Middle frontal gyrus (tissue), 1 donor: ENCODE results near the gene PPP2R5E.

Experiments
- DNase-seq: peaks from one replicate; pipeline ENCODE4 v3.0.0-alpha.2; 2015; ENCODE audit warnings: low spot score; ENCODE audit errors: extremely low spot score

Gene PPP2R5E

DNA sequence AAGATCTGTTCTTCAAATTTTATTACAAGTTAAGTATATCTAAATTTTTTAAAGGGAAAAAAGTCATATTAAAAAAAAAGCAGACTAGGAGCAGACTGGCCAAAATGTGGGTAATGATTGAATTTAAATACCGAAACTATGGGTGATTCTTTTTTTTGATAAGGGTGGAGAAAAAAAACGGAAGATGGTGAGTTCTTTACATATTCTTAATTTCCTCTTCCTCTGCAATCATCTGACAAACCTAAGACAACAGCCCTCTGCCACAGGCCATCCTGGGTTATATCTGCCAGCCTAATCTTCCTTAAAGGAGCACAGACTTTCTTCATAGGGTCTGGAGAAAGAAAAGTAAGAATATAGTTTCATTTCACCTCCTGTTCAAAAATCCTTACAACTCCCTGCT lies 108.0 kb downstream of the PPP2R5E start:
- no peak for DNase-seq

DNA sequence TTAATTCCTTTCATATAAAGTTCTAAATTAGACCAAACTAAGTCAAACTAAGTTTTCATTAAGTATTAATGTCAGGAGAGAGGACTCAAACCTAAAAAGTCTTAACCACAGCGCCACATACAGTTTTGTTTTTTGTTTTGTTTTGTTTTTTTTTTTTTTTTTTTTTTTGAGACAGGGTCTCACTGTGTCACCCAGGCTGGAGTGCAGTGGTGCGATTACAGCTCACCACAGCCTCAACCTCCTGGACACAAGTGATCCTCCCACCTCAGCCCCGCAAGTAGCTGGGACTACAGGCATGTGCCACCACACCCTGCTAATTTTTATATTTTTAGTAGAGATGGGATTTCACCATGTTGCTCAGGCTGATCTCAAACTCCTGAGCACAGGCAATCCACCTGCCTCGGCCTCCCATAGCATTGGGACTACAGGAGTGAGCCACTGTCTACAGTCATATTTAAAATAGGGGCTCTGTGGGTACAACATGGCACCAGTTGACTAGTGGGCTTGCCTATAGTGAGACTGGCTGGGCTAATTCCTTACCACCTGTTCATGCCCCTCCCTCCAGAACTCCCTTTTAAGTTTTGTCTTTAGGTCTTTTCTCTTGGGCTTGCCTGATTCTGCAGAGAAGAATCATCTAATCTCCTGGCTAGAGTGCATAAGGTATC lies 110.2 kb downstream of the PPP2R5E start:
- no peak for DNase-seq

DNA sequence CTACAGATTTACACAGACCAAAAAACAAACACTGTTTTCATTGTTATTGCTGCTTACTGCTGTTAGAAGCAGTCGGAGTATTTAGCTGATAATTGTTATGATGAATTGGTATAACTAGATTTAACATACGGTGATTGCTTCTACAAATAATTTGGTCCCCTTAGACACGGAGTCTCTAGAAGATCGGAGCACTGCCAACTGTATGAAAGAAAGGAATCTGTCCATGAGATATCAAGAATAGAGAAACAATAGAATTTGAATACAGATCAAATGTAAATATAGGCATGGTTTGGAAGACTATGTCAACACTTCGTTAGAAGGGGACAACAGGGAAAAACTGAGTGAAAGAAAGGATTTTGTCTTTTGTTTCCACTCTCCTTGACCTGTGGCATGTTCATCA lies 110.9 kb downstream of the PPP2R5E start:
- no peak for DNase-seq

DNA sequence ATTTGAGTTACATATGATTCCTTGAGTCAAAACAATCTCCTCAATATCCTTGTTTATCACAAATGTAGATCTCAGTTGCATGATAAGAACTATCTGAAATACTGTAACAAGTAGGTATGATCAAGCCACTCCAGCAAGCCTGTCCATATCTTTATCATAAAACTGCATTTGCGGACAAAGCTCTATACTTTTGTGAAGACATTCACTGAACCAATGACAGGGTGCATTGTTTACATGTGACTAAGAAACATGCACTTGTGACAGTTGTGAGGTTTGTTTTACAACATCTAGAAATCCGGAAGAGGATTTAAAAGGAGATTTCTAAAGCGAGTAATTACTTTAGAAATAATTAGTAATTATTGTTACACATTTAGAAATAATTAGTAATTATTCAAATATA lies 111.7 kb downstream of the PPP2R5E start:
- no peak for DNase-seq

- DNase-seq: no peak
These were observed 114.7 kb downstream of the PPP2R5E start for GRCh38 chr14:63428486-63428885.

- DNase-seq: no peak
These were observed 116.3 kb downstream of the PPP2R5E start for GRCh38 chr14:63426838-63427352.

DNA sequence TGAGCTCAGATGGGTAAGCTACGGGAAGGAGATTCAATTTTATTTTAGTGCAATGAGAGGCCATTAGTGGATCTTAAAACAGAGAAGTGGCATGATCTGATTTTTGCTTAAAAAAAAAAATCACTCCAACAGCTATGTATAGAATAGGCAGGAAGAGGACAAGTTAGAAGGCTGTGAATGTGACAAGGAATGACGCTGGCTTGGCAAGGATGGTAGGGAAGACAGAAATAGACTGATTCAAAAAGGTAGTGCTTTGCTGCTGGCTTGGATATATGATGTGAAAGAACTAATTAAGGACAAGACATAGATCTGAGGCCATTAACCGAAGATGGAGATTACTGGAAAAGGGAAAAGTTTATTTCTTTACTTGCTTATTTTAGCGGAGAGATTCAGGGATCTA lies 119.3 kb downstream of the PPP2R5E start:
- DNase-seq: no peak

DNA sequence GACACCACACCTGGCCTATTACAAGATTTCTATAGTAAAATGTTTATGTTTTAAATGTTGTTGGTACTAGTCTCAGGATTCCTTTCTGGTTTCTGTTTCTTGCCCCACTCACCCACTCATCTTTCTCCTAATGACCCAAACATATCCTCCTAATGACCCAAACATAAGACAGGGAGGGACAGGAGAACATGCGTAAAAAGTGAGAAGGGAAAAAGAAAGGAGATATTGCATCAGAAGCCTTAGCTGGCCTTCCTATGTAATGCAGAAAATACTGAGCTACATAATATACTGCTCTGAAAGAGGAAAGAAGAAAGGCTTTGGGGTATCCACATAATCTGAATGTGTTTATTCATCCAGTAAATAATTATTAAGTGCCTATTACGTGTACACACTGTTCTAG lies 119.8 kb downstream of the PPP2R5E start:
- DNase-seq: no peak

DNA sequence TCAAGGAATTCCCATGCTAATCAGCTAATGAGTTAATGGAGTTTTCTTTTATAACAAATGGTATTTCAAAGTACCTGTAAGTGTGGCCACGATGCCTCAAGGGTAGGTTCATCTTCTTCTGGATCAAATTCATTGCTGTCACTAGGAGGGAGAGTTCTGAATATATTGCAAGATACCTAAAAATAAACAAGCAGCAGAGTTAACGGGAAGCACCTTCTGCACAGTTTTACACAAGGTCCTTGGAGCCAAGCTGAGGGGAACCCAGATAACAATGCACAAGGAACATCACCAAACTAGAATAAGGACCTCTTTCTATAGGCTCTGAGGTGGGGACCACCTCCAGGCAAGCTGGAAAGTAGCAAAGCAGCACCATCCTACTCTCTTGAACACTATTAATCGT lies 121.3 kb downstream of the PPP2R5E start:
- DNase-seq: no peak

GRCh38 chr14:63421226-63421625 lies 122.0 kb downstream of the PPP2R5E start:
- no peak for DNase-seq

DNA sequence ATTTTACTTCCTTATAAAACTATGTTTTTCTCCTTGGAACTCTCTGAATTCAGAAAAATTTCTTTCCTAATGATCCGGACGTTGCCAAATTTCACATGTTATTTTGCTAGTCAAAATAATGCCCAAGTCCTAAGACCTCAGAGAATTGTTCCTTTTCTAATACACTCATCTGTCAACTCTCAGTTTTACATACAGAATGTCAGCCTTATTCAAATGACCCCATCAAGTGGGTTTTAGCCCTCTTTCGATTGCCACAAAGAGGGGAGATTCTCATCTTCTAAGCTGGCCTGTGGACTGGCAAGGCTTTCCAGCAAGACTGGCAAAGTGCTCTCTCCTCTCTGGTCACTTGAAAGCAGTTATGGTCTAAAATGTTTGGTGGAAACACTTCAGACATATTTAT lies 125.2 kb downstream of the PPP2R5E start:
- DNase-seq: no peak

DNA sequence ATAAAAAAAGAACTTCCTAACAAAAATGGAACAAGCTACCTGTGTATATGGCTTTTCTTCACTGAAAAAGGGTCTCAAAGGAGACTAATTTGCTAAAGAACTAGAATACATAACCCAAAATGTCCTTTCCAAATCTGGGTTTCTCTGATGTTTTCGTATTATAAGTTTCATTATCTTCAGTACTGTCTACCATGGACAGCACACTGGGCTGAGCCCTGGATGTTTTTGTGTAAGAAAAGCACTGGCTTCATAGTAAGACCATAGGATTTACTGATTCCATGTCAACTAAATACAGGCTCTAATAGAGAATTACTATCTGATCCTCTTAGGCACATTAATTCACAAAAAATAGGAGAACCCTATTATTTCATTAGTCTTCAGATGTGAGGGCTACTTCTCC lies 130.2 kb downstream of the PPP2R5E start:
- no peak for DNase-seq

DNA sequence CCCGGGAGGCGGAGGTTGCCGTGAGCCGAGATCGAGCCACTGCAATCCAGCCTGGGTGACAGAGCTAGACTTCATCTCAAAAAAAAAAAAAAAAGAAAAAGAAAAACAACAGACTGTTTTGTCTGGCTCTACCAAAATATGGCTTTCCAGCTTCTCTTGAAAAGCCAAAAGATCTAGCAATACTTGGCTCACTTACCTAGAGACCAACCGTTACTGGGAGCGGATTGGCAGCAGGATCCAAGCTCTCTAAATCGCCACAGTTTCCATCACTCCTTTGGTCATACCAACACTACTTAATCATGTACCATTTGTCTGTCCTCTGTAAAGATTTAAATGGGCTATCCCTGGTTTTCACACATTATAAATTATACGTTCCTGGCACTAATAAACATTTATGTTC lies 136.8 kb downstream of the PPP2R5E start:
- DNase-seq: no peak

- no peak for DNase-seq
These were observed 137.5 kb downstream of the PPP2R5E start for GRCh38 chr14:63405715-63406114.

DNA sequence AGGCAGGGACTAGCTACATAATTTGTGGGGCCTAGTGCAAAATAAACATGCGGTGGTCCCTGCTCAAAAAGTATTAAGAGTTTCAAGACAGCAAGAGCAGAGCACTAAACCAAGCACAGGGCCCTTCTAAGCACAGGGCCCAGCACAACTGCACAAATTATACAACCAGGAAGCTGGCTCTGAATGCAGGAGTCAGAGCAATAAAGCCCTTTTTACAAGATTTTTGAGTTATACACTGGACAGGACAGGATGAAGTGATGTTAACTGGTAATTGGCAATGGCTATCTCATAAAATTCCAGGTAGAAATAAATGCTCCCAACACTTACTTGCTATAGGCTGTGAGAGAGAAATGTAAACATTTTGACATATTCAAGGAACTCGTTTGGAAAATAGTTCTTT lies 138.3 kb downstream of the PPP2R5E start:
- DNase-seq: no peak

DNA sequence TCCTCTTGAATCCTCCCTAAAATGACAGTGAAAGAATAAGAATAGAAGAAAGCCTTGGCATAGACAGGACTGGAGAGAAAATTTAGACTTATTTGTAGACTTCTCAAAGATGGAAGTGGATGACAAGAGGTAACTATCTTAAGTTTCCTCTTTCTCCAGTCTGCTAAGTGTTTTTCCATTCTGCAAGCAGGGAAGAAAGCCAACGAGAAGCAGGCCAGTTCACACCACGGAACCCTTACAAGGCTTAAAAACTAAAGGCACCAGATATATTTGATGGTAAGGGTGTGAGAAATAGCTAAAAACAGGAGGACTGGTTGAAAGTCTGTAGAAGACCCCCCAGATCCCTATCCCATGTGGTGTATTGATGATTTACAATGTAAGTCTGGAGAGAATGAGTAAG lies 141.5 kb downstream of the PPP2R5E start:
- DNase-seq: no peak

DNA sequence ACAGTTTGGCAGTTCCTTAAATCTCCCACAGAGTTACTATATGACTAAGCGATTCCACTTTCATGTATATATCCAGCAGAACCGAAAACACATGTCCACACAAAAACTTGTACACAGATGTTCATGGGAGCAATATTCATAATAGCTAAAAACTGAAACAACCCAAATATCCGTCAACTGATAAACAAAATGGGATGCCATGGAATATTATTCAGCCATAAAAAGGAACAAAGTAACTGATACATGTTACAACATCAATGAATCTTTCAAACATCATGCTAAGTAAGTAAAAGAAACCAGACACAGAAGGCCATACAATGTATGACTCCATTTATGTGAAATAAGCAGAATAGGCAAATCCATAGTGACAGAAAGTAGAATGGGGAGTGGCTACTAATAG lies 144.2 kb downstream of the PPP2R5E start:
- no peak for DNase-seq

GRCh38 chr14:63394841-63395240 lies 148.3 kb downstream of the PPP2R5E start:
- no peak for DNase-seq

DNA sequence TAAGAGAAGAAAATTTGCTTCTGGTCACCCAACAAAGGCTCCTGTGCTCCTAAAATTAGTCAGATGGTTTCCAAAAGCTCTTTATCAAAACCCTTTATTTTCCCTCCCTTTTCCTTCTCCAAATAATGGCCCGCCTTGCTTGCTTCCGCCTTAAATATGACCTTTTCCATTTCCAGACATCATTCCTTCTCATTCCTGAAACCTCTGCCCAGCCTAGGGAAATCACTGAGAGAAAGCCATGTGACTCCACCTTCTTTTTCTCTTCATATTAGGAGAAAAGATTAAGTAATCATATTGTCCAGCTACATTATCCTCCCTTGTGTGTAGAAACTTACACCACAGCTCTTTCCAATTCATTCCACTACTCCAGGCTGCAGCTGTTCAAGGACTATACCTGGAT lies 148.7 kb downstream of the PPP2R5E start:
- no peak for DNase-seq

DNA sequence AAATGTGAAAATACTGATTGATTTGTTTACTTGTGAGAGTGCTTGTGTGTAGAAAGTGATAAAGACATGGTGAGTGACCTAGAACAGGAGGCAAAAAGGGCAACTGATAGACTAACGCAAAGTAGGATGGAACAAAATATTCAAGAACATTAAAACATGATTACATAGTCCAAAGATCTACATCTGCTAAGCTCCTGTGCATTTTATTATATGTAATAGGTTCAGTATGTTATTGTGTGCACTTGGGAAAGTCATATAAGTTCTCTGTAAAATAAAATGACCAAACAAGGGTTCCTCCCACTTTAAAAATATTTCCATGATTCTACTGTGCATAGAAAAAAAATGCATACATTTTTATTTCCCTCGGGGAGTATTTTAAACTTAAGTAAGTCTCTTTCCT lies 150.2 kb downstream of the PPP2R5E start:
- no peak for DNase-seq

GRCh38 chr14:63392236-63392635 lies 150.9 kb downstream of the PPP2R5E start:
- DNase-seq: no peak

- no peak for DNase-seq
These were observed 154.3 kb downstream of the PPP2R5E start for GRCh38 chr14:63388766-63389431.

- no peak for DNase-seq
These were observed 155.5 kb downstream of the PPP2R5E start for GRCh38 chr14:63387711-63388110.
